Fibroblast of skin of left quadriceps (primary cell): ENCODE measurements around the gene COG5.

Experiments
- DNase-seq, 2 experiments: peaks; one replicate each; pipeline ENCODE4 v3.0.0-alpha.2; 2013; ENCODE audit warnings: low read depth in 2 of 2

The COG5 gene

GRCh38 chr7:107332488-107333269 lies 231.0 kb downstream of the COG5 start:
- no peak for DNase-seq

DNA sequence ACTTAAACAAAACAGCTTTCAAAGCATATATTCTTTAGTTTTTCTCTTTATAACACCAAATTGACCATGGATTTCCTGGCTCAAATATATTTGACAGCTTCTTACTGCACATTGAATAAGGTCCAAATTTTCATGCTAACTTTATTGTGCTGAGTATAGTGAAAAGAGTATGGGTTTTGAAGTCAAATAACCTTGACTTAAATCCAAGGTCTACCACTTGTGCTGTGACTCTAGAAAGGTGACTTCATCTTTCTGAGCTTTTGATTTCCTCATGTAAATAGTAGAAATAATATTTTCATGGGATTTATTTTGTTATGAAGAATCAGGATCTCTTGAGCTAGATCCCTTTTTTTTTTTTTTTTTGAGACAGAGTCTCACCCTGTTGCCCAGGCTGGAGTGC lies 233.2 kb downstream of the COG5 start:
- no peak for DNase-seq

DNA sequence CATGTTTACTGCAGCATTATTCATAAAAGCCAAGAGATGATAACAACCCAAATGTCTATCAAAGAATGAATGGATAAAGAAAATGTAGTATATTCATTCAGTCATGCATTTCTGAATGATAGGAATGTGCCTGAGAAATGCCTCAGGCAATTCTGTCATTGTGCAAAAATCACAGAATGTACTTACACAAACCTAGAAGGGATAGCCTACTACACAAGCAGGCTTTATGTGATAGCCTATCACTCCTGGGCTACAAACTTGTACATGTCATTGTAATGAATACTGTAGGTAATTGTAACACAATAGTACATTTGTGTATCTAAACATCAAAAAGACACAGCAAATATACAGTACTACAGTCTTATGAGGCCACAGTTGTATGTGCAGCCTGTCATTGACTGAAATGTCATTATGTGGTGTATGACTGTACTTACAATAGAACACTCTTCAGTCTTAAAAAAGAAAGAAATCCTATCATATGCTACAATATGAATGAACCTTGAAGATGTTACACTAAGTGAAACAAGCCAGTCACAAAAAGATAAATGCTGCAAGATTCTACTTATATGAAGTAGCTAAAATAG lies 235.6 kb downstream of the COG5 start:
- DNase-seq, result no peak

- DNase-seq, result no peak
Observed at GRCh38 chr7:107326061-107326460, 237.7 kb downstream of the COG5 start.

DNA sequence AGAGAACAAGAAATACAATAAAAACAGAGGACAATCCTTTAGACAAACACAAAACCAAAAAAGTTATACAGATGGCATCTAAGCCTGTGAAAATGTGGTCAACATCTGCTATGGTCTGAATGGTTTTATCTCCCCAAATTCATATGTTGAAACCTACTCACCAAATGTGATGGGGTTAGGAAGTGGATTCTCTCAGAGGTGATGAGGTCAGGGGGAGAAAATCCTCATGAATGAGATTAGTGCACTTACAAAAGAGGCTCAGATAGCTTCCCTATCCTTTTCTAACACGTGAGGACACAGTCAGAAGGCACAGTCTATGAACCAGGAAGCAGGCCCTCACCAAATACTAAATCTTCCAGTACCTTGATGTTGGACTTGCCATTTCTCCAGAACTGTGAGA lies 241.7 kb downstream of the COG5 start:
- no peak for DNase-seq

- DNase-seq, result no peak
Observed at GRCh38 chr7:107321611-107322010, 242.1 kb downstream of the COG5 start.

GRCh38 chr7:107319724-107320228 lies 243.9 kb downstream of the COG5 start:
- DNase-seq, result no peak

GRCh38 chr7:107318523-107319160 lies 245.1 kb downstream of the COG5 start:
- DNase-seq, result no peak

DNA sequence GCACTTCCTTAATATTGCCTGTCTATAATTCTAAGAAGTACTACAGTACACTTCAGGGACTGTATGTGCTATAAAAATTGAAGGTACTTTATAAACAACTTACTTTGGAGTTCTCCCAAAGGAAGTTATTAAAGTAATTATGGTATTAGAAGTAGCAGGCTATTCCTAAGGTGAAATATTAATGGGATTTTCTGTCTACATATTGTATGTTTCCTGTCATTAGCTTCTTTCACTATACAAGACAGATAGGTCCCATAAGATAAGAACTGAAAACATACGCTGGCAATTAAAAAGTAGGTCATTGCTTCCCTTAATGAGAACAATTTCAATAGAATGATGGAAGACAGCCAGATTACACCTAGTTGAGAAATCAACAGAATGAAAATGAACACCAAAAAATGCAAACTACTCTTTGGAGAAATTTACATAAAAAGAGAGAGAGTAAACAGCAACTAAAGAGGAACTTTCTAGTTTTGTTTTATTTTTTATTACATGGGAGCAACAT lies 248.0 kb downstream of the COG5 start:
- no peak for DNase-seq

GRCh38 chr7:107313355-107313754 lies 250.4 kb downstream of the COG5 start:
- no peak for DNase-seq

DNA sequence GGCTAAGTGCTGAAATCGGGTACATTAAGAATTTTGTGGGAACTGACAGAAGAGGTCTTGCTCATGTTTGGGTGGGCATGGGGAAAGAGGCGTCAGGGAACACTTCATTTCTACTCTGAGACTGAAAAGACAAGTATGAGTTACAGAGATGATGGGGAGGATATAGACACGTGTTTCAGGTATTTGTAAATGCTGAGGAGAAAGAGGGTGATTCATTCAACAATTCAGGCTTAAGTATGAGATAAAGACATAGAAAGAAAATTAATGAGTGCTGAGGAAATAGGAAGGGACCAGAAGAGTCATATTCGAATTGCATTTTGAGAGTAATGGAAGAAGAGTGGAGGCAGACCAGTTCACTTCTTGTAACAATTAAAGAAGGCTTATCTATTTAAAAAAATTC lies 251.3 kb downstream of the COG5 start:
- DNase-seq, result peak in 1 of 2 experiments; percentile 11

DNA sequence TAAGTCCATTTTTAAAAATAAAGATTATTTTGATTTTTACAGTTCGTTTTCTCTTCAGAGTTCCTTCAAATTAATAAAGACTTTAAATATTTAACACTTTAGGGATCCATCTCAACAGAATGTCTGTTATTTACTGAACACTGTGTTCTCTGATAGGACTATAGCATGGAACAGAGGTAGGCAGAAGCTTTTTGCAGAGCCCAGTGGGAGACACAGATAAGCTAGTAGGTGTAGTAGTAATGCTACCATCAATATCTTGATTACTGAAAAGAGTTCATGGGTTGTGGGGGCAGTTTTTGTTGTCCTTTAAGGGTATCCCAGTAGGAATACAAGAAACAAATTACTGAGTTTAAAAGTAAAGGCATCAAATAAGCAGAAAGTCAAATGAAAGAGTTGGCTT lies 254.4 kb downstream of the COG5 start:
- DNase-seq, result no peak

DNA sequence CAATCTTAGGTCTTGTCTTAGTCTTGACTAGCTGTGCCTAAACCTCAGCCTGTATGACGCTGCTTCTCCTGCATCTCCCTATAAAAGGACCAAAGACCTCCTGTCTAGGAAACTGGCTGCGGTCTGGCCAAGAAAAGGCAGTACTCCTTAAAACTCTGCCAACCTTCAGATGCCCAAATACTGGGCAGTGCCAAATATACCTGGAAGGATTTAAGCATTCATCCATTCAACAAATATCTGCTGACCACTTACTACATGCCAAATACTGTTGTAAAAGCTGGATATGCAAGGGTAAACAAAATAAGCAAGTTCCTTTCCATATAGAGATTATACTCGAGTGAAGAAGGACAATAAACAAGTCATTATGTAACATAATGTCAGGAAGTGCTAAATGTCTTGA lies 259.1 kb downstream of the COG5 start:
- DNase-seq, result no peak

GRCh38 chr7:107304063-107304462 lies 259.7 kb downstream of the COG5 start:
- DNase-seq, result no peak

DNA sequence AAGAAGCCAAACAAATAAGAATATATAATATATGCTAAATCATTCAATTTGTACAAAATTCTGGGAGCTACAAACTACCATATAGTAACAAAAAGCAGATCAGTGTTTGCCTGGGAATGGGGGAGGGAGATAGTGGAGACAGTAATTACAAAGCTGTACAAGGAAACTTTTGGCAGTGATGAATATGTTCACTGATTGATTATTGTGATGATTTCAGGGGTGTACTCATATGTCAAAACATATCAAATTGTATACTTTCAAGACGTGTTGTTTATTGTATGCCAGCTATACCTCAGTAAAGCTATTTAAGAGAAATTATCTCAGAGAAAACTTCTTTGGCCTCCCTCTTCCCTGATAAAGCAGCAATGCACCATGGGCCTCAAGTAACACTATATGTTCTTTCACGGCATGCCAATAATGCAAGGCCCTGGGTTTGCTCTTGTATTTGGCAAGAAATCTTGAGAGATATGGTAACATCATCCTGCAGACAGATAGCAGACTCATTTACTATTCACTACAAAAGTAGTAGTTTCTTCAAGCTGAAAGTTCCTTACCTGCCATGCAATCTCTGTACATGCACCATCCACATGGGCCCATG lies 261.4 kb downstream of the COG5 start:
- no peak for DNase-seq

DNA sequence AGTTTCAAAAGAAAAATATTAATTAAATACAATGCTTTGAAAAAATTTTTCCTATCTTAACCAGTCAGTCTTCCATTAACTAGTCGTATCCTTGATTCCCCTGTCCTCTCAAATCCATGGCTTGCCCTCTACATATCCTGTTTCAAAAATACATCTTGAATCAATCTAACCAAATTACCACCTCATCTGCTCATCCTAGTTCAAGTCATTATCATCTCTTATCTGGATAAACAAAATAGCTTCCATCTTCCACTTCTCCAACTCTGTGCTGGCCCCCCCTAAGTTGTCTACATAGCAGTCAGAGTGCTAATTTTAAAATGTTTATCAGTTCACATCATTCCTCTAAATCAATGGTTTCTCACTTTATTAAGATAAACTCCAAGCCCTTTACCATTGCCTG lies 269.5 kb downstream of the COG5 start:
- DNase-seq, result no peak

DNA sequence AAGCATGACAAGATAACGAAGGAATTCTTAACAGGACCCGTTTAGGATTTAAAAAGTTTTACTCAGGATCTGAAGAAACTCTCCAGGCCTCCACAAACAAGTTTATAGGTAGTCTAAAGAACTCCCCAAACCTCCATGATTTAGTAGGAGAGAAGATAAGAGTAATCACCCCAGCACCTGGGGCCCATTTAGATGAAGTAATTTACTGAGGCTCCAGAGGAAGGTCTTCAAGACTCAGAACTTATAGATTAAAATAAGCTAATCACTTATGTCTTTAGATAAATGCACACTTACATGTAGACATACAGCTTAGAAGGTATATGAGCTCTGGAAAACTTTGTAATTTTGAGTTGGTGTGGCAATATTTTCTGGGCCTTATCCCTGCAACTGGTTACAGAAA lies 271.1 kb downstream of the COG5 start:
- no peak for DNase-seq

GRCh38 chr7:107291434-107291833 lies 272.3 kb downstream of the COG5 start:
- no peak for DNase-seq

DNA sequence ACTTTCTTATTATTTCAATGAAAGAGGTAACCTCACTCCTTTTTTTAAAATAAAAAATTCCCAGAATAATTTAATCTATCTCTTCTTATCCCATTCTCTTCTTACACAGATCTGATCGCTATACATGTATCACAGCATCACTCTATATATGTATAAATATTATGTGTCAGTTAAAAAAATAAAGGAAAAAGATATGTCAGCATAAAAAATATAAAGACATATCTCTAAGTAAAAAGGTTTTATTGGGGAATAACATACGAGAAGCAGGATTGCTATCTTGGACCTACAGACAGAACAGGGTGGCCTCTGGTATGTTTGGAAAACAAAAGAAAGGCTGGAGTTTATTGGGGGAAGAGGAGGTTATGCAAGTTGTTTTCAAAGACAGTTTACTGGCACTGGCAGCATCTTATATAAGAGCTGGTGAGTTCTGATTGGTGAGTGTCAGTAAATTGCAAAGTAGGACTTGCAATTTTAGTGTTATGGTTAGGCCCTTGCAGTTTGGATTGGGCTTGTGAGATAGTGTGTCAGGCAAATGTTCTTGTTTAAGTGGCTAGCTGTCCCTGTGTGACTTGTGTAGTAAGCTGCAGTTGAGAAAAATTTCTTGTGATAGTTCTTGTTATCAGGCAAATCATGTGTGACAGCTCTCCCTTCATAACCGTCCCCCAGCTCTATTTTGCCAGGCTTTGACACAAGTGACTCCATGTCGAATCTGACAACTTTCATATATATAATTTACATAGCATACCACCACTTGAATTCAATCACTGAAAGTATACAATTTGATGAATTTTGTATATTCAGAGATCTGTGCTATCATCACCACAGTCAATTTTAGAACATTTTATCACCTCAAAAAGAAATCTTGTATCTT lies 276.7 kb downstream of the COG5 start:
- no peak for DNase-seq

GRCh38 chr7:107284911-107285479 lies 278.7 kb downstream of the COG5 start:
- DNase-seq, result no peak

DNA sequence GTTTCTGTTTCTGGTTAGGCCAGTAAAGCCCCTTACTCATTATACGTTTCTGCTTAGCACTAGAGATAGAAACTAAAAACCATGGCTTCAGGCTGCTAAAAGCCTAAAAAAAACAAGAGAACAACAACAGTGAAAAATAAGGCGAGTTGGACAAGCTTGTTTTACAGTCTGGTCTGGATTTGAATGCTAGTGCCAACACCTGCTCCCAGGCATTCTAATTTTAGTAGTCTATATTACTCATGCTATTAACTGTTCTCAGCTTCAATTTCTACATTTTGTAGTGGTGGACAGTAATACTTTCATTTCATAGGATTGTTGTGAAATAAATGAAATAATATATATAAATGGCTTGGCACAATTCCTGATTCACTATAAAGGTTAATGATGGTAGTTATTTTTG lies 286.4 kb downstream of the COG5 start:
- DNase-seq, result no peak
